Adrenal gland (tissue), 12 donors: ENCODE measurements around the gene LRRC8D. TPM values are rescaled to one million over a fixed set of nuclear protein-coding genes. Genes with fewer than 3 reads are reported as not detected.
A peak's percentile ranks its signal among the peaks of the same experiment; 100 is the strongest.

Source experiments
- DNase-seq, 7 donors: peaks; one replicate each; pipeline ENCODE4 v3.0.0-alpha.2; 2019 to 2020
- H3K27ac ChIP-seq, 5 donors: fragments of 200-600 bp; sonication (generic) in 4 of 5; 1 replicate in 3 of 5; 2 replicates in 2 of 5; pipeline versions ENCODE4 v1.5.1 to v1.8.0; 2016 to 2020; ENCODE audit warnings: mild to moderate bottlenecking in 1 of 5
- H3K27me3 ChIP-seq: fragments of 200-600 bp; 2 replicates; pipeline ENCODE4 v1.8.0; 2021
- H3K36me3 ChIP-seq, 2 donors: fragments of 200-600 bp; replicated peaks in 1 of 2; 1 replicate in 1 of 2; 2 replicates in 1 of 2; pipeline versions ENCODE4 v1.5.1 to v1.8.0; 2018 to 2022
- H3K4me1 ChIP-seq, 2 donors: fragments of 200-600 bp; replicated peaks in 1 of 2; 1 replicate in 1 of 2; 2 replicates in 1 of 2; pipeline versions ENCODE4 v1.5.1 to v1.8.0; 2018 to 2021
- H3K4me3 ChIP-seq, 4 donors: fragments of 200-600 bp; sonication (generic) in 3 of 4; one replicate each; pipeline ENCODE4 v1.5.1; 2016 to 2018
- H3K9me3 ChIP-seq, 3 donors: fragments of 200-600 bp; sonication (generic) in 1 of 3; replicated peaks in 1 of 3; 1 replicate in 2 of 3; 2 replicates in 1 of 3; pipeline versions ENCODE4 v1.5.1 to v1.8.0; 2016 to 2021
- POLR2A ChIP-seq, 2 donors: fragments of 450-650 bp; IDR thresholded peaks; one replicate each; pipeline ENCODE4 v1.6.1; 2017; ENCODE audit warnings: antibody characterized with exemption in 2 of 2, mild to moderate bottlenecking in 2 of 2, moderate library complexity in 1 of 2
- WGBS, 4 donors: extraction: QIAGEN DNeasy Blood & Tissue Kit in 2 of 4; methylation state at CpG; one replicate each; pipeline versions ENCODE4 v1.1.5 to v1.1.7; 2013 to 2017; 5-methylcytosine and 5-hydroxymethylcytosine counted together
- intact Hi-C, 2 donors: fragments of 100-400 bp; cut with DNase I; formaldehyde crosslinking; loops; one replicate each; pipeline versions ENCODE4 v1.14.1 to v1.15.0; 2022 to 2023
- polyA plus RNA-seq, 3 donors: library from polyadenylated mRNA; stranded (reverse); fragments of 200-250 nt in 2 of 3; fragments of 350-450 nt in 1 of 3; fragmentation: Illumina TruSeq in 1 of 3; extraction: RNeasy Lipid Tissue Mini Kit (QIAGEN cat#74804) in 1 of 3; gene quantifications; one replicate each; pipeline ENCODE4 v1.2.3, GENCODE V29; 2013 to 2014
- total RNA-seq, 9 donors: library from RNA; depleted of rRNA in 4 of 9; stranded (reverse); fragments of >200 nt in 4 of 9; fragments of 120-200 nt in 1 of 9; fragmentation: NEBNext Ultra II Directional in 1 of 9; extraction: Animal tissue kit (Norgen Biotek cat#: 25700) in 1 of 9; gene quantifications; one replicate each; pipeline versions ENCODE4 v1.1.0 to v1.2.4, GENCODE V29; 2013 to 2023
- TF ChIP-seq, protein P1 (sequence below), 6 experiments: fragments of 450-650 bp in 4 of 6; fragments of 200-600 bp in 2 of 6; sonication (generic) in 1 of 6; IDR thresholded peaks; 1 replicate in 5 of 6; 2 replicates in 1 of 6; pipeline versions ENCODE4 v1.5.1 to v1.8.0; 2016 to 2021; ENCODE audit warnings: antibody characterized with exemption in 6 of 6, mild to moderate bottlenecking in 2 of 6, moderate library complexity in 1 of 6
- donor health status: healthy with polysubstance abuse.
- donor health status: Bipolar disorder and iron deficiency.
- donor health status: DM: yes; HTN: yes; CAD: no.
- donor health status: DM: no; HTN: no; CAD: no.
- donor health status: DM: no; HTN: no; CAD: no.
- donor health status: DM: yes; HTN: yes; CAD: no.

LRRC8D gene
- total and polyA plus RNA-seq, 12 donors = 13.9 to 79.8 (median 57.2) TPM

DNA sequence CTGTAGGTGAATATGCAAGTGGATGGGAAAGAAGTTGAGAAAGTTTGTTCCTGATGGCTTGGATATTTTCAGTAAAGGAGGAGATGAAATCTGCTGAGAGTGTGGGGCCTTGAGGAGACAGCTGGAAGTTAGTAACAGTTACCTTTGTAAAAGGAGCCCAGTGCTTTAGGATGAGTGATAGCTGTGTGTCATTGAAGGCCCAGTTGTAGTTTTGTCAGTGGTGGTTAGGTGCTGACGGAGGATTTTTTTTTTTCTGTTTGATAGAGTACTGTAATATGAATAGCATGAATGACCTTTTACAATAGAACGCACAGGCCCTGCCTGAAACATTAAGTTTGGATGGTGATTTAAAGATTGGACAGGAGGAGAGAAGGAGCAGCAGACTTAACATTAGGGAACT, 33.3 kb downstream of the LRRC8D start:
- no peak for DNase-seq
- Histone ChIP-seq H3K4me3 (no peak overlapping the region), H3K4me1 (peaks cover 0 to 9% of the 10 kb centered on the region in 2 donors), H3K9me3 (no peaks in the 10 kb centered on the region), H3K27ac (no peak overlapping the region), H3K27me3 (no peaks in the 10 kb centered on the region), H3K36me3 (no peaks in the 10 kb centered on the region)
- TF ChIP-seq, protein P1, sequence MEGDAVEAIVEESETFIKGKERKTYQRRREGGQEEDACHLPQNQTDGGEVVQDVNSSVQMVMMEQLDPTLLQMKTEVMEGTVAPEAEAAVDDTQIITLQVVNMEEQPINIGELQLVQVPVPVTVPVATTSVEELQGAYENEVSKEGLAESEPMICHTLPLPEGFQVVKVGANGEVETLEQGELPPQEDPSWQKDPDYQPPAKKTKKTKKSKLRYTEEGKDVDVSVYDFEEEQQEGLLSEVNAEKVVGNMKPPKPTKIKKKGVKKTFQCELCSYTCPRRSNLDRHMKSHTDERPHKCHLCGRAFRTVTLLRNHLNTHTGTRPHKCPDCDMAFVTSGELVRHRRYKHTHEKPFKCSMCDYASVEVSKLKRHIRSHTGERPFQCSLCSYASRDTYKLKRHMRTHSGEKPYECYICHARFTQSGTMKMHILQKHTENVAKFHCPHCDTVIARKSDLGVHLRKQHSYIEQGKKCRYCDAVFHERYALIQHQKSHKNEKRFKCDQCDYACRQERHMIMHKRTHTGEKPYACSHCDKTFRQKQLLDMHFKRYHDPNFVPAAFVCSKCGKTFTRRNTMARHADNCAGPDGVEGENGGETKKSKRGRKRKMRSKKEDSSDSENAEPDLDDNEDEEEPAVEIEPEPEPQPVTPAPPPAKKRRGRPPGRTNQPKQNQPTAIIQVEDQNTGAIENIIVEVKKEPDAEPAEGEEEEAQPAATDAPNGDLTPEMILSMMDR (IDR thresholded peaks at IDR 0.05) = no peak
- TF ChIP-seq POLR2A (IDR thresholded peaks at IDR 0.05) = no peak
- intact Hi-C loops = no loop called here
- 55 to 87% (median 75%) methylated on average over 2 of the region's 2 CpGs for WGBS, 4 donors

DNA sequence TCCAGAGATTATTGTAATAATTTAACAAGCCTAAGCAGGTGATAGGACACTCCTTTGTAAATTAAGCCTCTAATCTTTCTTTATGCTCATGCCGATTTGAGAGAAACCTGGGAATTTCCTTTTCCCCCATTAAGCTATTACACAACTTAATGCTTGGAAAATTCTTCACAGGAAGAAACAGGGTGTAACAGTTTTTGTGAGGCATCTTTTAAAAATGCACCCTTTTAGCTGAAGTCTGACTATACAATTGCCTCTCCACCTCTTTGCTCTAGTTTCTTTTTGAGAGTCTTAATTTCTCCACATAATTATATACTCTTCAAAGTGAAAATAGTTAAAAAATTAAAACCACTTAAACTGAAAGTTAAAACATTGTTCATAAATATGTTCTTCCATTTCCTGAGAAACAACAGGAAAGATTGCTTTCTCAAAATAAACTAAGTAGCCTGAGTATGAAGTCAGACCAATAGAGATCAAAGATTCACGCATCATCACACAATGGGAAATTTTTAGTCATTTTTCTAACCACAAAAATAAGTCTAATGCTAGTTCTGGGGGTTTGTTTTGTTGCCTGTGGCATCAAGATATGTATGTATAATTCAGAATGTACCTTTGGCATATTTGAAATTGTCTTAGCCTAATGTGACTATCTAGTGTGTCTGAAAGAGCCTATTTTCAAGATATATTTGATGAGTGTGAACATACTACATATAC, 34.7 kb downstream of the LRRC8D start:
- intact Hi-C loops = no loop called here
- H3K4me1 ChIP-seq = peaks cover 0 to 9% of the 10 kb centered on the region in 2 donors
- H3K9me3 ChIP-seq = no peaks in the 10 kb centered on the region
- peak overlapping the region in 1 of 5 donors; percentile 7 for H3K27ac ChIP-seq
- 60 to 70% (median 68%) methylated on average over 2 of the region's 2 CpGs for whole genome bisulfite sequencing, 4 donors
- TF ChIP-seq, protein P1 (IDR thresholded peaks at IDR 0.05) = no peak
- no peak for TF ChIP-seq POLR2A (IDR thresholded peaks at IDR 0.05)
- no peak overlapping the region for H3K4me3 ChIP-seq
- DNase-seq = no peak
- no peaks in the 10 kb centered on the region for H3K27me3 ChIP-seq
- no peaks in the 10 kb centered on the region for H3K36me3 ChIP-seq

- TF ChIP-seq POLR2A (IDR thresholded peaks at IDR 0.05) = no peak
- TF ChIP-seq, protein P1 (IDR thresholded peaks at IDR 0.05) = no peak
- intact Hi-C loops = no loop called here
- Histone ChIP-seq H3K36me3 (no peaks in the 10 kb centered on the region), H3K4me1 (peaks cover 18 to 23% of the 10 kb centered on the region in 2 donors), H3K27me3 (no peaks in the 10 kb centered on the region), H3K4me3 (no peak overlapping the region), H3K27ac (peak overlapping the region in 2 of 5 donors; percentile 7 to 21), H3K9me3 (no peaks in the 10 kb centered on the region)
- 83 to 90% (median 88%) methylated on average over 3 of the region's 3 CpGs for WGBS, 4 donors
- DNase-seq = no peak
Measured at GRCh38 chr1:89863165-89863830, 42.5 kb downstream of the LRRC8D start.

- Histone ChIP-seq H3K27me3 (no peaks in the 10 kb centered on the region), H3K9me3 (no peaks in the 10 kb centered on the region), H3K27ac (peak overlapping the region; percentile 31 to 81 (median 71)), H3K36me3 (no peaks in the 10 kb centered on the region), H3K4me1 (peaks cover 18 to 23% of the 10 kb centered on the region in 2 donors), H3K4me3 (peak overlapping the region in 1 of 4 donors; percentile 19)
- intact Hi-C loops = no loop called here
- no peak for TF ChIP-seq POLR2A (IDR thresholded peaks at IDR 0.05)
- TF ChIP-seq, protein P1 (IDR thresholded peaks at IDR 0.05) = no peak
- WGBS, 4 donors = 35 to 46% (median 44%) methylated on average over 4 of the region's 4 CpGs
- DNase-seq = peak in 2 of 7 donors; percentile 39 to 43
Measured at GRCh38 chr1:89865498-89866382, 44.9 kb downstream of the LRRC8D start.
